Hair follicular keratinocyte (primary cell): ENCODE data around the gene U2AF2. TPM values are rescaled to one million over a fixed set of nuclear protein-coding genes. Genes with fewer than 3 reads are reported as not detected.

Source experiments
- total RNA-seq: library from RNA; depleted of rRNA; stranded (reverse); fragments of >200 nt; gene quantifications from 2 replicates; pipeline ENCODE4 v1.2.3, GENCODE V29; 2015

The U2AF2 gene
- 96.4 and 163 TPM in 2 replicates for total RNA-seq

DNA sequence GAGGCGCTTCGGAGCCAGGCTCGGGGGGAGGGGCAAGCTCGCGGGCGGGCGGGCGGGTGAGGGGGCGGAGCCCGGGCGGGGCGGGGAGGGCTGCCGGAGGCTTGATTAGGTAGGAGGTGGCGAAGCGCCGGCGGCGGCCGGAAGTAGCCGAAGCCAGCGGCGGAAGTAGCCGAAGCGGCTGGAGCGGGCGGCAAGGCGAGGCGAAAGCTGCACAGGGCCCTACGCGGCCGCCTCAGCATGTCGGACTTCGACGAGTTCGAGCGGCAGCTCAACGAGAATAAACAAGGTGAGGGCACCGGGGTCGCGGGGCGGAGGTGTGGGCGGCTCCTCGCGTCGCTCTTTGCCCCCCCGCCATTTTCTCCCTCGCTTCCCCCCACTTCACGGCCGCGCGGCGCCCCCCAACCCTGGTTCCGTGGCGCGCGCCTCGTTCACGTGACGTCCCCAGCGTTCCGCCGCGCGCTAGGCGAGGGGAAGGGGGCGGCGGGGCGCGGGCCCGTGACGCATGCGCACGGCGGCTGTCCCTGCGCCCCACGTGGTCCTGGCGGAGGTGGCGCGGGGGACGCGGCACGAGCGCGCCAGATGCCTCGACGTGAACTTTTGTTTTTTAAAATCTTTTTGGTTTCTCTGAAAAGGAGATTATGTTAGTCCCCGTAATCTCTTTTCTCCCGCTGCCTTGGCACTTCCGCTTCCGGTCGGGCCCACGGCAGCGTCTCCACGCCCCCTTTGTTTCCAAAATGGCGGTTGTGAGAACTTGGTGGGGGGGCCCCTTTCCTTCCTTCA, at the start of gene U2AF2:
Gene U2AF2 (plus strand): TSS at position 168 of the 780 bp plus-strand sequence. CDS start 70 bp downstream, at position 238.

DNA sequence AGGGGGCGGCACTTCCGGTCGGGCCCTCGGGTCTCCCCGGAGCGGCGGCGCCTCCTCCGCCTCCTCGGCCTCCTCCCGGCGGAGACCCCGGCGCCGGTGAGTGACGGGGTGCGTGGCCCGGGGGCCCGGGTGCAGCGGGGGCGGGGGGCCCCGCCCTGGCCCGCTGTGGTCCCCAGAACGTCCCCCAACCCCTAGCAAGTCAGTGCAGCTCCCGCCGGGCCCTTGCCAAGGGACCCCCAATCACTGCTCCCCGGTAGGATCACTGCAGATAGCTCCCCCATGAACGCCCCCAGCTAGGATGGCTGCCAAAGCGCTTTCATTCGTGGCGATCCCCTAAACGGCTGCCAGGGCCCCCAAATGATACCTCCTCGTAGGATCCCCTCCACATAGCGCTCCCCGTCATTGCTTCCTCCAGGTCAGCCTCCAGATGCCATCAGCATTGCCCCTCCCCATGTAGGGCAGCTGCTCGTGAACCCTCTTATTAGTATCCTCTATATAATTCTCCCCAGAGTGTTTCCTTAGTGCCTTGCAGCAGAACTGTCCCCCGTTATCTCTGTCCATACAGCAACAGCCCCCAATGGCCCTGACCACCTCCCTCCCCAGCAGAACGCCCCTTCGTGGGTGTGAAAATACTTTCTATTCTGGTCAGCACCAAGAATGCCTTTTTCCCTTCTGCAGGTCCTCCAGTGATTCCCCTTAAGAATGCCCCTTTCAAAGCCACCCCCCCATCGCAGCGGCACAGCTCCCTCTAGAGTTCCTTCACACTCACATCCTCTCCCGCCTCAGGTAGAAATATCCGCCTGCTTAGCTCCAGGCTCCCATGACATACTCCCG, 49.0 kb upstream of the U2AF2 start, which contains the start of gene ZNF865:
Gene ZNF865 (plus strand): TSS at position 11 of the 834 bp plus-strand sequence. CDS start 7,972 bp downstream, outside the sequence.

DNA sequence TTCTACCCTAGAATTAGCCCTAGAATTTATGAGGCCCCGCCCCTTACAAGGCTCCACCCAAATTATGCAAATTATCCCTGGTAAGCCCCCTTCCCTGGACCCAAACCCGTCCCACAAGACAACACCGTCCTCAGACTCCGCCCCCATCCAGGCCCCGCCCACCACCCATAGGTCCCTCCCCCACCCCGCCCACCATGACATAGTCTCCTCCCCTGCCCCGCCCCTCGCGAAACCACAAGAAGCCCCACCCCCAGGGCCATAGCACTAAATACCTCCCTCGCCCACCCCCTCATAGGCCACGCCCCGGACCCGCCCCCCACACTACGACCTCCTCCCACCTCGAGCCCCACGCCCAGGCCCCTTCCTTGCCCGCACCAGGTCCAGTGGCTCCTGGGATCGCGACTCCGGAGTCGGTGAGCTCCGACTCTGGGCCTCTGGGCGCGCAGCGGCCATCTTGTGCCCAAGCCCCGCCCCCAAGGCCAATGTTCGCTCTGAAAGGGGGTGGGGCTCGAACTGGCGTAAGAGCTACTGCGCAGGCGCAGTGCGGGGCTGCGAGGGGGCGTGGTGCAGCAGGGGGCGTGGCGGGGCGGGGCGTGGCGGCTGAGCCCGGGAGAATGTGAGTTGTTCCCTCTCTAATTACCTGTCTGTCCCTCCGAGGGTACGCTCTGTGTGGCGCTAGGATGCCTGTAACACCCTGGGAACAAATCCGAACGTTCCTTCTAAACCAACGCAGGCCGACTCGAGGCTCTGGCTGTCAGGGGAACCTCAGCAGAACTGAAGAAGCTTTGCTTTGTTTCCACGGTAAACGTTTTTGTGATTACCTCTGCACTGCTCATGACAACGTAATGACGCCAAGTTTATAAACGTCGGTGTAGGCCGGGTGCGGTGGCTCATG, 30.5 kb upstream of the U2AF2 start, which contains the start of gene ZNF784:
Gene ZNF784 (minus strand): TSS at position 458 of the 895 bp plus-strand sequence. CDS start 5 bp downstream, at position 453.

DNA sequence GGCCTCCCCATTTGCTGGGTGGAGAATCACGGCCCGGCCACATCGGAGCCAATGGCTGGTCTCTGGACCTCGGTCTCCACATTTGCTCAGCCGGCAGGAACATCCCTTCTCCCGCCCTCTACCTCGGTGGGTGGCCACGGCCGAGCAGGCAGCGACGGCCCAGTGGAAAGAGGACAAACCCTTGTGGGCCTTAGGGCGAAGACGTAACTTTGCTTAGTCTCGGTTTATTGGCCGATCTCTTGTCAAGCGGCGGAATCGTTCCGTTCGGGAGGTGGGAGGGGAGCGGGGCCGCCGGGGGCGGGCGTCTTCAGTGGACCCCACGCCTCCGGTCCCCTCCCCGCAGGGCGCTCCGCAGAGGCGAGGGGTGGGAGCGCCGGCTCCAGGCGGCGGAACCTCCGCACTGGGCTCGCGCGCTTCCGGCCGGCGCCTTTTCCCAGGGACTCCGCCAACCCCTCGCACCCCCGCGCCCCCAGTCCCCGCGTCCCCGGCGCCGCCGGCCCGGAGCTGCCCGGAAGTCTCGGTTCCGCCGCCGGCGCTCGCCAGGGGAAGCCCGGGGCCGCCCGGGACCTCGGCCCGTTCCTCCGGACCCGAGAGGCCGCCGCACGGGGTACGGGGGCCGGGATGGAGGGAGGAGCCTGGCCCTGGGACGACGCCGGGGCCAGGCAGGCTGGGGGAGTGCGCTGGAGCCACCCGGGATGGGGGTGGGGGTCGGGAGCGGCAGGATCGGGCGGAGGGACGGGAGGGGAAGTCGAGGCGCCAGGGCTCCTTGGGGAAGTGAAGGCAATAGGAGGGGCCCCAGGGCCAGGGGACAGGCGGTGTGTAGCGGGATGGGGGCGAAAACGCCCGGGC, 14.0 kb upstream of the U2AF2 start, which contains the start of gene ZNF580:
Gene ZNF580 (plus strand): TSS at position 426 of the 849 bp plus-strand sequence. CDS start 1,507 bp downstream, outside the sequence.

DNA sequence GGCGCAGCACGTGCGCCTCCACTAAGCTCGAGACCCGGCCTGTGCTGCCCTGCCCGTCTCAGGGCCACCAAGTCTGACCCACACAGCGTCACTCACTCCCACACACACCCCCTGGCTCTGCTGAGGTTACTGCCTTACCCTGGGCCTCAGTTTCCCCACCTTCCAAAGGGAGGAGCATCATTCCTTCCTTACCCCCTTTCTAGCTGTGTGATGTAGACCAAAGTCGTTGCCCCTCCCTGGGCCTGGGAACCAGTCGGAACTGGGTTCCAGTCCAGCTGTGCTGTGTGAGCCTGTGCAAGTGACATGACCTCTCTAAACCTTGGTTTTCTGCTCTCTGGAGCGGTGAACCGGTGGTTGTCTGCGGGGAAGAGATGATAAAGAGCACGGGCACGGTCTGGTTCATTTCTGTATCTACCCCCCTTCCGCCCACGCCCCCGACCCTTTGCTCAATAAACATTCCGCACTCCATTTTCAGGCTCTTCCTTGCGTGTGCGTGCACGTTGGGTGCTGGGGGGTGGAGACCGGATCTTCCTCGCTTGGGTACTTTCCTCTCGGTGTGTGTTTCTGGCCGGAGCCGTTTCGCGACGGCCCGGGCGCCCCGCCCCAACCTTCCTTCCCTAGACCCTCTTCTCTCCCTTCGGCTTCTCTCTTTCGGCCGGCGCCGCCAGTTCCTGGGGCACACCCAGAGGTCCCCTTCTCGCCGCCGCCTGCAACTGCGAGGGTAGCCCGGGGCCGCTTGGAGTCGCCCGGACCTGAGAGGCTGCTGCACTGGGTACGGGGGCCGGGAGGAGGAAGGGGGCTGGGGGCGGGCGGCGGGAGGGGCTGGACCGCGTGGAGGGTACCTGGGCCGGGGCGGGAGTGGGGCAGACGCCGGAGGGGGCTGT, 11.6 kb upstream of the U2AF2 start, which contains the start of gene ZNF581:
Gene ZNF581 (plus strand): TSS at position 647 of the 884 bp plus-strand sequence. CDS start 923 bp downstream, outside the sequence.

DNA sequence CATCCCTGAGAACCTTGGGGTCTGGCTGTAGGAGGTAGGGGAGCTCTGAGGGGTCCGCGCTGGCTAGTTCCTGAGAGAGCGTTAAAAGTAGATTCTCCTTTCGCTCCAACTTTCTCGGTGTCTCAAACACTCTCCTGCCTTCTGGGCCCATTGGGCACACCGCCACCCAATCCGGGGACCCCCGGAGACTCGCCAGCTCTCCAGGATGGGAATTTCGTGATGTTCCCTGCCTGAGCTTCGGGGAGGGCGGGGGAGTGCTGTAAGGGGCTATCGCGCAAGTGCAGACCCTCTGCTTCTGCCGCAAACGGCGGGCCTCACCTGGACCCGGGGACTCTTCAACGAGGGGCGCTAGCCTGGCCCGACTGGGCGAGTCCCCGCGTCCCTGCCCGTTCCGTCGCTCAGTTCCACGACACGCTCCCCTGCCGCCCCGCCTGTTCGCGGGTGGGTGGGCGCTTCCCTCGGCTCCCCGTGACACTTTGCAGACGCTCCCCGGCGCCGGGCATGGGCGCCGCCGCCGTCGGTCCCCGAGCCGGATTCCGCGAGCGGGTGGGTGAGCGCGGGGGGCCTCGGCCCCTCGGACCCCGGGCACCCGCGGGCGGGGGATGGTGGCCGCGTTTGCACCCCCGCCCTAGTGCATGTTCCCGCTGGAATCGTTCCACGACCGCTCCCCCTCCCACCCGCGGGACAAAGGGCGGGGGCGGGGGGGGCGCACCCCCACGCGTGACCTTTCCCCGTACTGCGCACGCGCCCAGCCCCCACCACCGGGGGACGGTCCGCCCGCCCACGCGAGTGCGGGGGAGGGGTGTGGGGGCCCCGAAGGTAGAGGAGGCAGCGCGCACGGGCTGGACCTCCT, 6.9 kb upstream of the U2AF2 start, which contains the start of gene CCDC106:
Gene CCDC106 (plus strand): TSS at position 481 of the 853 bp plus-strand sequence. CDS start 835 bp downstream, outside the sequence.

DNA sequence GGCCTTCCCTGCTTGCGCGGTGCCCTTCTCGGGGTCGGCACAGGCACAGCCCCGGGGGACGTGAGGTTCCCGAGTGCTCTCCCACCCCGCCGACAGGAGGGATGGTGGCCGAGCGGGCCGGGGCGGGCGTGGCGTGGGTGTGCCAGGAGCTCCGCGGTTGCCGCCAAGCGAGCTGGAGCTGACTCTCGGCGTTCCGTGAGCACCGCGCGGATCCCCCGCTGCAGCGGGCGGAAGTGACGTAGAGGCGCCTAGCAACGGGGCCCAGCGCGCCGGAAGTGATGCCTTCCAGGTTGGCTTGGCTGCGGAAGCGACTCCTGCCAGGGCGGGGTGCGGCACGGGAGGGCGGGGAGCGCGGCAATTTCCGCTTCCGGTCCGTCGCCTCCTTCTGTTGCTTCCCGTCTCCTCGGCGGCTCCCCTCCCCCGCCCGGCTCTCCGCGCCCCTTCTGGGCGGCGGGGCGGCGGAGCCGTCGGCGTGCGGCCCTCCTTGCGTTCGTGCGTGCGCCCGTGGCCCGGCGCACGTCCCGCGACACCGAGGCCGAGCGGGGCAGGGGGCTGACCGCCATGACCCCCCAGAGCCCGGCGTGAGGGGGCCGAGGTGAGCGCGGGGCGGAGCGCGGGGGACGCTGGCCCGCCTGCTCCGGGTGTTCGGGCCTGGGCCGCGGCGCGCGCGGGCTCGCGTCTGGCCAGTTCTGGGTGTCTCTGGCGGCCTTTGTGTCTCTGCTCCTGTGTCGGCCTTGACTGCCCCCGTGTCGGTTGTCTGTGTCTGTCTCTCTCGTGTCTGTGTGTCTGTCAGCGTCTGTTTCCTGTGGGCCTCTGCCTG, 20.2 kb downstream of the U2AF2 start, which contains the start of gene EPN1:
Gene EPN1 (plus strand): TSS at position 386 of the 820 bp plus-strand sequence. CDS start 3,402 bp downstream, outside the sequence.

Other genes starting within 250 kb of the U2AF2 start
- gene UBE2S, start 247.2 kb upstream of the U2AF2 start, total RNA-seq, result 107 and 271 TPM in 2 replicates
- not detected in 2 replicates for gene SHISA7, start 211.7 kb upstream of the U2AF2 start, total RNA-seq
- 132 and 147 TPM in 2 replicates for gene ISOC2, start 193.4 kb upstream of the U2AF2 start, total RNA-seq
- not detected in 2 replicates for gene C19orf85, start 190.3 kb upstream of the U2AF2 start, total RNA-seq
- 8.6 and 15.3 TPM in 2 replicates for gene ZNF628, start 178.4 kb upstream of the U2AF2 start, total RNA-seq
- gene NAT14, start 169.8 kb upstream of the U2AF2 start, total RNA-seq, result 12.7 and 16.3 TPM in 2 replicates
- 0.31 TPM in 1 of 2 replicates, not detected in the other for gene SSC5D, start 166.6 kb upstream of the U2AF2 start, total RNA-seq
- not detected in 2 replicates for gene SBK2, start 117.9 kb upstream of the U2AF2 start, total RNA-seq
- gene SBK3, start 109.5 kb upstream of the U2AF2 start, total RNA-seq, result not detected in 2 replicates
- gene ZNF579, start 74.2 kb upstream of the U2AF2 start, total RNA-seq, result 4.7 and 6.6 TPM in 2 replicates
- gene FIZ1, start 55.5 kb upstream of the U2AF2 start, total RNA-seq, result 6.9 and 7.9 TPM in 2 replicates
- 20.2 and 24.9 TPM in 2 replicates for gene ZNF524, start 54.7 kb upstream of the U2AF2 start, total RNA-seq
- gene ZNF865, start 49.4 kb upstream of the U2AF2 start, total RNA-seq, result 2.7 and 3.7 TPM in 2 replicates
- gene ZNF784, start 30.5 kb upstream of the U2AF2 start, total RNA-seq, result 2.3 and 3.2 TPM in 2 replicates
- 8.0 and 8.3 TPM in 2 replicates for gene ZNF580, start 14.0 kb upstream of the U2AF2 start, total RNA-seq
- 20.5 and 40.1 TPM in 2 replicates for gene ZNF581, start 11.4 kb upstream of the U2AF2 start, total RNA-seq
- 7.1 and 7.3 TPM in 2 replicates for gene CCDC106, start 6.8 kb upstream of the U2AF2 start, total RNA-seq
- 107 and 117 TPM in 2 replicates for gene EPN1, start 20.2 kb downstream of the U2AF2 start, total RNA-seq
- gene NLRP9, start 83.4 kb downstream of the U2AF2 start, total RNA-seq, result not detected in 2 replicates
- gene RFPL4A, start 104.1 kb downstream of the U2AF2 start, total RNA-seq, result not detected in 2 replicates
- not detected in 2 replicates for gene RFPL4AL1, start 114.1 kb downstream of the U2AF2 start, total RNA-seq
- not detected in 2 replicates for gene NLRP11, start 177.0 kb downstream of the U2AF2 start, total RNA-seq
- gene NLRP4, start 181.5 kb downstream of the U2AF2 start, total RNA-seq, result not detected in 2 replicates